Measurements from ENCODE around the gene GAGE12J.
"Not testable (repeated sequence)": the region's sequence is repeated elsewhere in the genome, so short reads cannot be mapped to it uniquely, and the experiment has no call there.

DNA sequence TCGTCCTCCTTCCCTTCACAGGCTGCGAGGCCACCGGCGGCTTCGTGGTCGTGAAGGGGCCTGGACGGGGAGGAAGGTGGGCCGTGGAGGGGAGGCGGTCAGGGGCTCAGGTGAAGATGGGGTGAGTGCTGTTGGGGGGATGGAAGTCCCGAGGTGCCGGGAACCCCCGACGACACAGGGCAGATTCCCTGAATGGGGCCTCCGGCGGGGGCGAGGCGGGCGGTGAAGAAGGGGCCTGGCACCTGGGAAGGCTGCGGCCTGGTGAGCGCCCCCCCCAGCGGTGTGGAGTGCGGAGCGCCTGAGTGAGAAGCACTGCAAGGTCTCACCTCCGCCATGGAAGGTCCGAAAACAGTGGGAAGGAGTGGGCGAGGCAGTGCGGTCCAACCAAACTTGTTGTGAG is 429 bp downstream of the GAGE12J start:
- TF ChIP-seq, protein P1, sequence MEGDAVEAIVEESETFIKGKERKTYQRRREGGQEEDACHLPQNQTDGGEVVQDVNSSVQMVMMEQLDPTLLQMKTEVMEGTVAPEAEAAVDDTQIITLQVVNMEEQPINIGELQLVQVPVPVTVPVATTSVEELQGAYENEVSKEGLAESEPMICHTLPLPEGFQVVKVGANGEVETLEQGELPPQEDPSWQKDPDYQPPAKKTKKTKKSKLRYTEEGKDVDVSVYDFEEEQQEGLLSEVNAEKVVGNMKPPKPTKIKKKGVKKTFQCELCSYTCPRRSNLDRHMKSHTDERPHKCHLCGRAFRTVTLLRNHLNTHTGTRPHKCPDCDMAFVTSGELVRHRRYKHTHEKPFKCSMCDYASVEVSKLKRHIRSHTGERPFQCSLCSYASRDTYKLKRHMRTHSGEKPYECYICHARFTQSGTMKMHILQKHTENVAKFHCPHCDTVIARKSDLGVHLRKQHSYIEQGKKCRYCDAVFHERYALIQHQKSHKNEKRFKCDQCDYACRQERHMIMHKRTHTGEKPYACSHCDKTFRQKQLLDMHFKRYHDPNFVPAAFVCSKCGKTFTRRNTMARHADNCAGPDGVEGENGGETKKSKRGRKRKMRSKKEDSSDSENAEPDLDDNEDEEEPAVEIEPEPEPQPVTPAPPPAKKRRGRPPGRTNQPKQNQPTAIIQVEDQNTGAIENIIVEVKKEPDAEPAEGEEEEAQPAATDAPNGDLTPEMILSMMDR (conservative IDR thresholded peaks at IDR 0.05 in 1 of 2, IDR thresholded peaks at IDR 0.05 in 1 of 2; ENCODE audit: extremely low read depth in 1 of 2, insufficient read depth in 1 of 2, low read depth in 1 of 2, low read length in 2 of 2): not testable (repeated sequence)
- TF ChIP-seq EZH2 (IDR thresholded peaks at IDR 0.05; ENCODE audit: borderline replicate concordance, low read length): not testable (repeated sequence)
